Measurements from ENCODE around the gene TPRG1L.
"Not testable (repeated sequence)": the region's sequence is repeated elsewhere in the genome, so short reads cannot be mapped to it uniquely, and the experiment has no call there.

TPRG1L gene

DNA sequence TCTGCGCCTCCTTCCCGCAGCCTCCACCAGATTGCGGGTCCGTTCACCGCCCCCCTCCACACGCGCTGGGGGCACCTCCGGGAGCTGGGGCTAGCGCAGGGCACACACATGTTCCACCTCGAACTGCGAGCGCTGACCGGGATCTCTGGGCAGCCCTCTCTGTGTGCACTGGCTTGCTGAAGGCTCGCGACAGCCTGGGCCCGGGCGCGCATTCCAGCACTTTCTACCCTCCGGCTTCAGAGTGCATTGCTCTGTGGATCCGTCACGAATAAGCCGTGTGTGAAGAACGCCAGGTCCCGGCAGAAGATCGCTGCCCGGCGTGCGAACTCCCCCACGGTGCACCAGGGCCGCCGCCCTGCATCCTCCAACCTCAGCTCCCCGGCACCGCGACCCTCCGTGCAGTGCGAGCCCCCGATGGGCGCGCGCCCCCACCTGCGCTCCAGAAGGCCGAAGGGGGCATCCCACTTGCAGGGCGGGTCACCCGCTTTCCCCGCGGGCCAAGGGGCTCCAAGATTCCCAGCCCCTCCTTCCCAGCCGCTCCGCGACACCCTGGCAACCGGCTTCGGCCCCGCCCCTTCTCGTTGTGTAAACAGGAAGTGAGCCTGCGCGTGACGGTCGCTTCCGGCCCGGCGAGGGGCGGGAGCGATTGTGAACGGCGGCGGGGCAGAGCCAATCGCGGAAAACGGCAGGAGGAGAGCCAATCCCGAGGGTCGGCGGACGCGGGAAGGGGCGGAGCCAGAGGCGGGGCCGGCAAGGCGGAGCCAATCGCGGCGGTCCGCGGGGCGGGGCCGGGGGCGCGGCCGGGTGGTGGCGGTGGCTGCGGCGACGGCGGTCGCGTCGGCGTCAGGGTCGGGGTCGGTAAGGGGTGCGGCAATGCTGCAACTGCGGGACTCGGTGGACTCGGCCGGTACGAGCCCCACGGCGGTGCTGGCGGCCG is at the start of gene TPRG1L:
TSS of gene TPRG1L (plus strand) at position 816 of the 937 bp plus-strand sequence. CDS start at position 874, 58 bp downstream.
- peak; percentile 100 for DNase-seq (ENCODE audit: low spot score)

DNA sequence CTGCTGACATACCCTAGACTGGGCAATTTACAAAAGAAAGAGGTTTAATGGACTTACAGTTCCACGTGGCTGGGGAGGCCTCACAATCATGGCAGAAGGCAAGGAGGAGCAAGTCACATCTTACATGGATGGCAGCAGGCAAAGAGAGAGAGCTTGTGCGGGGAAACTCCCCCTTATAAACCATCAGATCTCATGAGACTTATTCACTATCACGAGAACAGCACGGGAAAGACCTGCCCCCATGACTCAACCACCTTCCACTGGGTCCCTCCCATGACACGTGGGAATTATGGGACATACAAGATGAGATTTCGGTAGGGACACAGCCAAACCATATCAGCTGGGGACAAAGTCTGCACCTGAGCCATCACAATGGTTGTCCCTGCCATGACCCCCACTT is 49.3 kb upstream of the TPRG1L start:
- DNase-seq (ENCODE audit: low spot score), result not testable (repeated sequence)

DNA sequence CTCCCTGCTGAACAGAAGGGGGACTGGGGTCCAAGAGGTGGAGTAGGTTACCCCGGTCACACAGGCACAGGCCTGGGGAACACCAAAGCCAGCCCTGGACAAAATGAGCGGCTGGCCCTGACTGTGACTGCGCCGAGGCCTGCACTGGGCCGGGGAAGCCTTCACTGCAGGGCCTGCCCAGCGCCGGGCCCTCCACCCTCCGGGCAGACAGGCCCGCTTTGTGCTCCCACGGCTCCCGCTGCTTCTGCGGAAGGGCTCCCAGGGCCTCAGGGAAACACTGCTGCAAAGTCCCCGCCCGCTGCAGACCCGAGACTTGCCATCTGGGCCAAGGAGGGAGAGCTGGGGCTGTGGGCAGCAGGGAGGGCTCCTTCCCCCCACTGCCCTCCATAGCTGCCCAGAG is 48.8 kb upstream of the TPRG1L start:
- DNase-seq (ENCODE audit: low spot score), result no peak

DNA sequence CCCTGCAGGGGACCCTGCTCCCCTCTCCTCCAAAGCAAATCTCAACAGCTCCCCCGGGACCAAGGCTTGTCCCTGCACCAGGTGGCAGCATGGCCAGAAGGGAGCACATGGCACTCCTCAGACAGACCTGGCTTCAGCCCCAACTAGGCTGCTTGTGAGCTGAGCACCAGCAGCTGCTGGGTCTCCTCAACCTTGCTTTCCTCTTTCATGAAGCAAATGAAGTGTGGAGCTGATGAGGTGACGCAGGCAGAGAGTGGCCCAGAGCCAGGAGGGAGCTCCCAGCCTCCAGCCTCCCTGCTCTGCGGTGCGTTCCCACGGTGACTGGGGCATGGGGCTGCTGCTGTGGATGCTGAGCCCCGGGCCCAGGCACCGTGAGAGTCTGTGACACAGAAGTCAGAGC is 47.5 kb upstream of the TPRG1L start:
- no peak for DNase-seq (ENCODE audit: low spot score)

DNA sequence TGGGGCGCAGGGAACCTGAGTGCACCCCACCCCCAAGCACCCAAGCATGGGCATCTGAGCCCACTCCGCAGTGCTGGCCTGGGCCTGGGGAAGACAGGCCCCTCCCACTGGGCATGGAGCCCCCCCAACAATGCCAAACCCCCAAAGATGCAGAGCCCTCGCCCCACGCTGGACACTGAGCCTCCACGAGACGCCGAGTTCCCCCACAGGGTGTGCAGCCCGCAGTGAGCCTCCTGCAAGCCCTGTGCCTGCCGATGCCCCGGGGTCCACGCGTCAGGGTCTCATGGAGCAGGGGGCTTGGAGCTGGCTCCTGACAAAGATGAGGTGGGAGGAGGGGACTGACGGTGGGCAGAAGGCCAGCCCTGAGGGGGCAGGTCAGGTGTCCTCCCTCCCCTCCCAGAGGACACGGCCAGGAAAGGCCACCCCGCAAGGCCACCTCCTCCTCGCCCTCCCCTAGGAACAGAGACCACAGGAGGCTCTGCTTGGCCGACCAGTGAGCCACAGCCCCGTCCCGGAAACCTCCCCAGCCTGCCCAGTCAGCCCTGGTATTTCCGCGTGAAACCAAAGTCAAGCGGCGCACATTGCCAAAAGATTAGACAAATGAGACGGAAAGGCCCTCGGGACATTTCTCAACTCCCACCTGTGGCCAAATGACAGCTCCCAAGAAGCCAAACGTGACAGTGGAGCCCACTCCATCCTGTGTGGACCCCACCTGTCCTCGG is 46.9 kb upstream of the TPRG1L start:
- no peak for DNase-seq (ENCODE audit: low spot score)

DNA sequence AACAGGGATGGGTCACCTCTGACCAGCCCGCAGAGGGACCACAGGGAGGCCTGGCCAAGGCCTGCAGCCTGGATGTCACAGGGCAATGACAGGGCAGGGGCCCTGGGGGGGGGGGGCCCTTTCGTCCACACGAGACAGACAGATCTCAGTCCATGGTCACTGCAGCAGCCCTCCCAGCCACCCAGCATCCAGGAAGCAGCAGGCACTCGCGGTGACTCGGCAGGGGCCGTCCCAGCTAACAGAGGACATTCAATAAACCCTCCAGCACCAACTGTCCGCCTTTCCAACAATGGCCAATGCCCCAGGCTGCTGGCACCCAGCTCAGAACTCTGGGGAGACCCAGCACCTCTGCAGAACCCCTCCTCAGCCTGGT is 46.4 kb upstream of the TPRG1L start:
- DNase-seq (ENCODE audit: low spot score), result no peak

DNA sequence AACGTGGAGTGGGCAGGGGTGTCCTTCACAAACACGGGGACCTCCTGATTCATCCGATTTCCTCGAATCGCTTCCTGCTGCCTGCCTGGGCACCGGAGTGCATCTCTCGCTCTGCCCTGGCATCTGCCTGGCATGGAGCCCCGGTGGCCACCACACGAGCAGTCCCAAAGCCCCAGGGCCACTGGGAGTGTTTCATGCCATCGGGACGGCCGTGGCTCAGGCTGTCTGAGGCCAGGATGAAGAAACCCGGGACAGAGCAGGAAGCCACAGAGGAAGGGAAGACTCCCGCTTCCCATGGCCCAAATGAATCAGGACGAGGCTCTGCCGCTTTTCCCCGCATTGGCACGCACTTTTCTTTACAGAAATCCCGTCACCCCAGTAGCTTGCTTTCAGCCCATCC is 45.9 kb upstream of the TPRG1L start:
- no peak for DNase-seq (ENCODE audit: low spot score)

DNA sequence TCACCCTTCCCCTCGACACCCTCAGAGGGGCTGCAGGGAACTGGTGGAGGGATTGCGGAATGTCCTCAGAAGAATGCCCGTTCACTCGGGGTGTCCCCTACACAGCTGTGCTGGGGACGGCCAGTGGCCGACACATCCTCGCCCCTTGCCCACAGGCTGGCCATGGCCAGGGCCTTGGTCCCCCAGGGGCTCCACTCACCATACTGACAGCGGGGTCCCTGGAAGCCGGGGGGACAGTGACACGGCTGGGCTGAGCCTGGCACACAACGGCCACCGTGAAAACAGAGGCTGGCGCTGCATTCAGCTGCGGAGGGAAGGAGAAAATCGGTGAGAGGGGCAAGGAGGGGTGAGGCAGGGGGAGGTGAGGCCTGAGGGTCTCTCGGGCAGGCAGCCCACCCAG is 45.2 kb upstream of the TPRG1L start:
- DNase-seq (ENCODE audit: low spot score), result no peak

DNA sequence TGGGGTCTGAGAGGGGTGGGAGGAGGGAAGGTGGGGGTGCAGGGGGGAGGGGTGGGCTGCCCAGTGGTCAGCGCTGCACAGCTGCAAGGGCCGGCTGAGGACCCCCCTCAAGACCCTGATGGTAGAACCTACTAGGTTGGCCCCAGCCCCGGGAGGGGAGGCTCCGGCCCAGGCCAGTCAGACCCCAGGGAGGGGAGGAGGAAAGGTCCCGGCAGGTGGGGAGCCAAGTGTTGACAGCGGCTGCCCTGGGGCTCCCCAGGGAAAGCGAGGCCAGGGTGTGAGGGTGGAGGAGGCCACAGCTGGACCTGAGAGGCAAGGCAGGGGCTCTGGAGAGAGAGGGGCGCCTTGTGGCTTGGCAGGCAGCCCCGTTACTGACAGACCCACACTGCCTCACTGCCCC is 44.6 kb upstream of the TPRG1L start:
- no peak for DNase-seq (ENCODE audit: low spot score)

DNA sequence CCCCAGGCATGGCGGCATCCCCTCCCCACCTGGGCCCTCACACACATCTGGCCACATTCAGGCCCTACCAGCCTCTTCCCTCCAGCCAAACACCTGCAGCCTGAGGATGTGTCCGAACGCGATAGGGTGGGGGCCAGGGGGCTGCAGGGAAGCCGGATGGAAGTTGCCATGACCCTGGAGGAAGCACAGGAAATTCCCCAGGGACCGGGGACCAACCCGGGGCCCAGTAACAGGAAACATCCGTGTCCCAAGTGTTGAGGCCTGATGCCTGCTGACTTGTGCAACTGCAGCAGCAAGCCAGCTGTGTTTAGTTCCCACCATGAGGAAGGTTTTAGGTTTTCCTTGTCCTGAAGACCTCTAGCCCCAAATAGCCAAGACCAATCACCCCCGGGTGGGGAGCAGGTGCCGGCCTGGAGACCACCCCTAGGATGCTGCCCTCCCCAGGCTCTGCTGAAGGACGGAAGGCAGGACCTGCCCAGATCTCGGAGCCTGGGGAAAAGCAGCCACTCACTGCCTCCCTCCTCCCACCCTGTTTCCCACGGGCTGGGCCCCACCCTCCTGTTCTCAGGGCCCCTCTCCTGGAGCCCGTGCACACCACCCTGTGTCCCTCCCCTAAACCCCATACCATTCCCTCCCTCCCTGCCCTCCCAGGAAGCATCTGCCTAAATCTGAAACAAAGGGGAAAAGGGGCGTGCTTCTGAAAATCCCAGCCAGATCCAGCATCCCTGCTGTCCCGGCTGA is 43.3 kb upstream of the TPRG1L start:
- no peak for DNase-seq (ENCODE audit: low spot score)

DNA sequence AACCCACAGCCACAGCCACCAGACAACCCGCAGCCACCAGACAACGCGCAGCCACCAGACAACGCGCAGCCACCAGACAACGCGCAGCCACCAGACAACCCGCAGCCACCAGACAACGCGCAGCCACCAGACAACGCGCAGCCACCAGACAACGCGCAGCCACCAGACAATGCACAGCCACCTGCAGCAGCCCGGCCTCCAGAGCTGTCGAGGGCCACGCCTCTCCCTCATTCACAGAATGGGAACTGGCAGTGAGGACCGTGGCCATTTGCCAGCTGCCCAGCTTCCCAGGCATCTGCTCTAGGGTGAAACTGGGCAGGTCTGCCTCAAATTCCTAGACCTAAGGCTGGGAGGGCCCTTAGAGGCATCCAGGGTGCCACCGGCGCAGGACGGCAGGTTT is 41.1 kb upstream of the TPRG1L start:
- not testable (repeated sequence) for DNase-seq (ENCODE audit: low spot score)

DNA sequence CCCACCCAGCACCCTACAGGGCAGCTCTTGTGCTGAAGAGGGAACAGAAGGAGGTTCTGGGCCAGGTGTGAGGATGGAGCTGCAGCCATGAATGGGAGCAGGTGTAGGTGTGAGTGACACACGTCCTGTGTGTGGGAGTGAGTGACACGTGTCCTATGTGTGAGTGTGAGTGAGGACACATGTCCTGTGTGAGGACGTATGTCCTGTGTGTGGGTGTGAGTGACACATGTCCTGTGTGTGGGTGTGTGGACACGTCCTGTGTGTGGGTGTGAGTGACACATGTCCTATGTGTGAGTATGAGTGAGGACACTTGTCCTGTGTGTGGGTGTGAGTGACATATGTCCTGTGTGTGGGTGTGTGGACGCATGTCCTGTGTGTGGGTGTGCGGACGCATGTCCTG is 39.9 kb upstream of the TPRG1L start:
- no peak for DNase-seq (ENCODE audit: low spot score)

DNA sequence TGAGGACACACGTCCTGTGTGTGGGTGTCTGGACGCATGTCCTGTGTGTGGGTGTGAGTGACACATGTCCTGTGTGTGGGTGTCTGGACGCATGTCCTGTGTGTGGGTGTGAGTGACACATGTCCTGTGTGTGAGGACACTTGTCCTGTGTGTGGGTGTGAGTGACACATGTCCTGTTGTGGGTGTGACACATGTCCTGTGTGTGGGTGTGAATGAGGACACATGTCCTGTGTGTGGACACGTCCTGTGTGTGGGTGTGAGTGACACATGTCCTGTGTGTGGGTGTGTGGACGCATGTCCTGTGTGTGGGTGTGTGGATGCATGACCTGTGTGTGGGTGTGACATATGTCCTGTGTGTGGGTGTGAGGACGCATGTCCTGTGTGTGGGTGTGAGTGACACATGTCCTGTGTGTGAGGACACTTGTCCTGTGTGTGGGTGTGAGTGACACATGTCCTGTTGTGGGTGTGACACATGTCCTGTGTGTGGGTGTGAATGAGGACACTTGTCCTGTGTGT is 39.4 kb upstream of the TPRG1L start:
- not testable (repeated sequence) for DNase-seq (ENCODE audit: low spot score)

DNA sequence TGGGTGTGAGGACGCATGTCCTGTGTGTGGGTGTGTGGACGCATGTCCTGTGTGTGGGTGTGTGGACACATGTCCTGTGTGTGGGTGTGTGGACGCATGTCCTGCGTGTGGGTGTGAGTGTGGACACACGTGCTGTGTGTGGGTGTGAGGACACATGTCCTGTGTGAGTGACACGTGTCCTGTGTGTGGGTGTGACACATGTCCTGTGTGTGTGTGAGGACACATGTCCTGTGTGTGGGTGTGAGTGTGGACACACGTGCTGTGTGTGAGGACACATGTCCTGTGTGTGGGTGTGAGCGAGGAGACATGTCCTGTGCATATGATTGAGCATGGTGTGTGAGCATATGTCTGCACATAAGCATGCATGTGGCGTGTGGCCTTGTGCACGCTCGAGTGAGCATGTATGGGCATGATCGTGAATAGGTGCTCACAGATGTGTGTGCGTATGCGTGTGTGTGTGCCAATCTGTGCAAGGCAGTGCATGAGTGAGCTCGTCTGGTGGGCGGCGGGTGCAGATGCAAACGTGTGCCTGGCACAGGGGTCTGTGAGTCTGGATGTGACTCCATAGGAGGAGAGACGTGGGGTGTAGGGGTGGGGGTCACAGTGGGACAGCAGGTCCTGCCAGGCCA is 38.8 kb upstream of the TPRG1L start:
- DNase-seq (ENCODE audit: low spot score), result no peak

DNA sequence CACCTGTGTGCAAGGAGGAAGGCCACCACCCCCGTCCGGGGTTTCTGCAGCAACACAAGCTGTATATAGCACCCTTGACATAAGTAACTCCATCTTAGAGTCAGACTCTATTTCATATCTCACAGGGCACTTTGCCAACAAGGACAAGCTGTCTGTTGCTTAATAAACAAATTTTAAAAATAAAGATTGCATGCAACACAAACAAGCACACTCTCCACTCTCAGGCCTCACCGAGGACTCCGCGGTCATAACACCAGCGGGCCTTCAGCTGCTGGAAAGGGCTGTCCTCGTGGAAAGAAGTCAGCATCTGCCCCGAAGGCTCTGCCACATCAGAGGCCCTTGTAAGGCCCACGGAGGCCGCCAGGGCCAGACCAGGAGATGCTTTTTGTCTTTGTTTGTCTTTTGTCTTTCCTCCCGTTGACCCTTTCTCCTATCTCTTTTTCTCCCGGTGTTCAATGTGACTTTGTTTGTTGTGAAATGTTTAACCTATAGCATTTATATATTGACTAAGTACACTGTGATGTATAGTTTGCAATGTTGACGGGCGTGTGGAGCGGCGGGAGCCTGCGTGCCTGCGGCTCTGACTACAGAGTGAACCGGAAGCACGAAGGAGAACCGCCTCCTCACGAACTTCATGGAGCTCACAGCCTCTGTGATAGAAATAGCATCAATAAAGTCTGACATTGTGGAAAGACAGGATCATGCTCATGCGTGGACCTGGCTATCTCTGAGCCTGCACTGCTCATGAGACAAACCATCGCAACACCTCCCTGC is 37.6 kb upstream of the TPRG1L start:
- no peak for DNase-seq (ENCODE audit: low spot score)

DNA sequence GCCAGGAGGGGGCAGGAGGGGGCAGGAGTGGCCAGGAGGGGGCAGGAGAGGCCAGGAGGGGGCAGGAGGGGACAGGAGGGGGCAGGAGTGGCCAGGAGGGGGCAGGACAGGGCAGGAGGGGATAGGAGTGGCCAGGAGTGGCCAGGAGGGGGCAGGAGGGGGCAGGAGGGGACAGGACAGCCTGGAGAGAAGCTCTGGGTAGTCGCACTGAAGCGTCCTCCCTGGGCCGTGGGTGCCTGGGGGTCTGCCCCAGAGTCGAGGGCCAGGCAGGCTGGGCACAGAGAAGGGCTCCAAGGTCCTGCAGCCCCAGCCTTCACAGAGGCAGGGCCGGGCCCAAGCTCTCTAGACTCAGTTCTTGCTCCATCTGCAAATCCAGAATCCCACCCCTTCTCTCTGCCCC is 36.4 kb upstream of the TPRG1L start:
- DNase-seq (ENCODE audit: low spot score), result no peak

DNA sequence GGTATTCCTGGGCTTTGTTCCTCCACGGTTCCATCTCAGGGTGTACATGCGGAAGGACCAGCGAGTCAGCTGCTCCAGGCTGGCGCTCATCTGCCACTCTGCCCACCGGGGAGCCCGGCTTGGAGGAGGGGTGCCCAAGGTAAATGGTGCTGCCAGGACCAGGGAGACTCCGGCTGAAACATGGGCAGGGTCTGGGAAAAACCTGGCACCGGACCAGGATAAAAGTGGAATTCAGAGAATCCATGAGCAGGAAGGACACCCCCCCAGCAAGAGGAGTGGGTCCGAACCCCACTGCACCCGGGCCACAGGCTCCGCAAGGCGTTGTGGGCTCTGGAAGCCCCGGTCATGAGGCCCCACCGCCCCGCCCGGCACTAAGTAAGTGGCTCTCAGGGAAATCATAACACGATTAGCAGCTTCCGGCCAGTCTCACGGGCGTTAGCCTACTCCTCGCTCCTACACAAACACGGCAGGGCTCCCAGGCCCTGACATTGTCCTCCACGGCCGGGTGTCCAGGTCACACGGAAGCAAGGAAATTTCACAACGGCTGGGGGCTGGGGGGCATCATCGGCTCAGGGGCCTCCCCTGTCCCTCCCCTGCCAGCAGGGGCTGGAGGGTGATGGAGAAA is 34.6 kb upstream of the TPRG1L start:
- DNase-seq (ENCODE audit: low spot score), result no peak

DNA sequence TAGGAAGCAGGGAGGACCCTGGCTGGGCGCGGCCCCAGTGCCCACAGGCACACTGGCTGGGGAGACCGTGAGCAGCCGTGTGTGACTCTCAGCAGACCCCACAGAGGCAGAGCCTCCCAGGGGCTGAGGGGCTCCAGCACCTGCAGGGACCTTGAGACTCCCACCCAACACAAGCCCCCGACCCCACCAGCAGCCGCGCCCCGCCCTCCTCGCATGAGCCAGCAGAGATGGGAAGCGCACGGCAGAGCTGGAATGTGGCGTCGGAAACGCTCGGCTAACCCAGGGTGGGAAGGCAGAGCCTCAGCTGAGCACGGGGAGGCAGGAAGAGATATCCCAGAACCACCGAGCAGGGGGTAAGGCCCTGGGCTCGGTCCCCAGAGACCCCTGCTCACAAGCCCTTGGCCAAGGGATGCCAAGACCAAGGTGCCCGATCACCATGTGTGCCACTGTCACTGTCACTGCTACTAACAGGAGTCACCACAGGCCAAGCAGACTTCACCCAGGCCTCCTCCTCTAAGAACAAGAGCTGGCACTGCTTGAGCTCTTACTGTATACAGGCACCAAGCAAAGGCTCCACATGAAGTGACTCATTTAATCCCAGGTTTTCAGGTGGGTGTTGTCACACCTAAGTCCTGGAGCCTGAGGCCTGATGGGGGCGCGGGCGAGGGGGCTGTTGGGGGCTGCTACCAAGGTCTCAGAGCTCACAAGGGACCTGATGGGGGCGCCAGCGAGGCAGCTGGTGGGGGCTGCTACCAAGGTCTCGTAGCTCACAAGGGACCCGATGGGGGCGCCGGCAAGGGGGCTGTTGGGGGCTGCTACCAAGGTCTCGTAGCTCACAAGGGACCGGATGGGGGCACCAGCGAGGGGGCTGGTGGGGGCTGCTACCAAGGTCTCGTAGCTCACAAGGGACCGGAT is 33.6 kb upstream of the TPRG1L start:
- DNase-seq (ENCODE audit: low spot score), result peak; percentile 67

DNA sequence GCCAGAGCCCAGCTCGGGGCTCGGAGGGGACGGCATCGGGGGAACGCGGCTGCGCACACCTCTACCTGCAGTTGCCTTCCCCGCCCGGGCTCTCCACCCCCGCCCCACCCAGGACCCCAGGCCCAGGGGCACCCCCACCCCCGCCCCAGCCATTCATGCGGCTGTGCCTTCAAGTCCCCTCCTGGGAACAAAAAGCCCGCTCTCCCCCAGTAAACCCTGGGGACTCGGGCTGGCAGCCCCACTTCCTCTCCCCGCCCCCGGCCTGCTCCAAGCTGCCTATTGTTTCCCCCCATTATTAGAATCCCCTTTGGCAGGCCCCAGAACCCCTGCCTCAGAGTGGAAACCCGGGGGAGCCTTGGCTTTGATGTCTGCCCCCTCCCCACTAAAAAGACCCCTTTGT is 31.5 kb upstream of the TPRG1L start:
- no peak for DNase-seq (ENCODE audit: low spot score)

DNA sequence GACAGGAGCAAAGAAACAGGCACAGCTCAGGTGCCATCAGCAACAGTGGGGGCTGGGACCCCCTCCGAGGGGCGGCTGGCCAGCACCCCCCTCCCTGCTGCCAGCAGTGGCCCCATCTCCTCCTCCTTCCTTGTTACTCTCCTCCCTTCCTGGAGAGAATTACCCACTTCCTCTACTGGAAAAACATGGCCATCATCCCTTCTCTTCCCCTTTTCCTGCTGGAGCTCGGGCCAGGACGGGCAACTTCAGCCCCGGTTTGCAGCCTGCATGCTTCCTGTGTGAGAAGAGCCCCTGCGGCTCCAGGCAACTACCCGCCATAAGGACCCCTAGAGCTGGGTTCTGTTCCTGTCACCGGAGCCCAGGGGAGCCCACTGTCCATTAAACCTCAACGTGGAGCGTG is 31.1 kb upstream of the TPRG1L start:
- DNase-seq (ENCODE audit: low spot score), result no peak

Measured in iPS-NIHi11 (cell line).